Measurements from ENCODE around the gene SPCS3. TPM values are rescaled to one million over a fixed set of nuclear protein-coding genes. Genes with fewer than 3 reads are reported as not detected.
A peak's percentile ranks its signal among the peaks of the same experiment; 100 is the strongest.

The SPCS3 gene
- total and polyA plus RNA-seq, 2 donors from 2014 or later: 28.7 to 131 TPM

DNA sequence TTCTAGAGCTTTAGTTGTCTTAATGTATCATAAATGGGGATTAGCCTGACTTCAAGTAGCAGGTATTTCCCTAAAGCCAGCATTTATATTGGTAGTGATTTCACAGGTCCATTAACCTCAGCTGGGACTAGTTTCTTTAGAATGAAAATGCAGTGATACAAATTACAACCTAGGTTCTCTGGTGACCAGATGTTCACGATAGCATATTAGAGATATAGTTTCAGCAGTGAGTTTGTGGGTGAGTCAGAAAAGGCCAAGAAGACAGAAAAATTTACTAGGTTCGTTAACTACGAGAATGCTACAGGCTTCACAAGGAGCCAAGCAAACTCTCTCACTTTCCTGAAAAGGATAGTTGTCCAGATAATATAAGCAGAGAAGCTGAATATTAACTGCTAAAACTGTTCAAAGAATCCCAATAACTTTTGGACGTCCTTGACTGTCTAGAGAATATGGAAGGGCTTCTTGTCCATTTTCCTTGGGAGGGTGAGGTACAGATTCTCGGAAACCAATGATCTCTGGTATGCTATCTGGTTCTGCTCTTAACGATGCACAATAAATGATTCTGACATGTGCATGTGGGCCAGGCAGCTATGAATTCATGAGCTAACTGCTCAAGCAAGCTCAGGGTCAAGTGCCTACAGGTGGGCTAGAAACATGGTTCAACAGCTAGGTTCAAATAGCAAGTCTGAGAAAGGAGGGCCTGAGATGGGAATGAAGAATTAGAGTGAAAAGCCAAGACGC is 6.0 kb upstream of the SPCS3 start:
- Histone ChIP-seq H3K9me3 (ENCODE audit: control insufficient read depth in 2 of 3, insufficient read depth in 1 of 3, low read length in 3 of 3) (no peaks in the 10 kb centered on the region), H3K27ac (ENCODE audit: low read depth in 2 of 2, low read length in 2 of 2) (no peak overlapping the region), H3K9ac (ENCODE audit: low read length in 3 of 3) (no peak overlapping the region), H3K27me3 (ENCODE audit: control insufficient read depth, insufficient read depth, low read length) (no peaks in the 10 kb centered on the region), H3K4me3 (ENCODE audit: low read length in 3 of 3) (no peak overlapping the region), H3K36me3 (ENCODE audit: control insufficient read depth in 2 of 3, insufficient read depth in 3 of 3, low read length in 3 of 3) (no peaks in the 10 kb centered on the region), H3K4me1 (ENCODE audit: control insufficient read depth in 2 of 3, insufficient read depth in 2 of 3, low read depth in 1 of 3, low read length in 3 of 3) (no peaks in the 10 kb centered on the region)
- DNase-seq: peak in 3 of 5 donors; percentile 16 to 31 (median 29)
- no peak for FAIRE-seq
- intact Hi-C loops (cut with DNase I): no loop called here
- TF ChIP-seq, protein P1, sequence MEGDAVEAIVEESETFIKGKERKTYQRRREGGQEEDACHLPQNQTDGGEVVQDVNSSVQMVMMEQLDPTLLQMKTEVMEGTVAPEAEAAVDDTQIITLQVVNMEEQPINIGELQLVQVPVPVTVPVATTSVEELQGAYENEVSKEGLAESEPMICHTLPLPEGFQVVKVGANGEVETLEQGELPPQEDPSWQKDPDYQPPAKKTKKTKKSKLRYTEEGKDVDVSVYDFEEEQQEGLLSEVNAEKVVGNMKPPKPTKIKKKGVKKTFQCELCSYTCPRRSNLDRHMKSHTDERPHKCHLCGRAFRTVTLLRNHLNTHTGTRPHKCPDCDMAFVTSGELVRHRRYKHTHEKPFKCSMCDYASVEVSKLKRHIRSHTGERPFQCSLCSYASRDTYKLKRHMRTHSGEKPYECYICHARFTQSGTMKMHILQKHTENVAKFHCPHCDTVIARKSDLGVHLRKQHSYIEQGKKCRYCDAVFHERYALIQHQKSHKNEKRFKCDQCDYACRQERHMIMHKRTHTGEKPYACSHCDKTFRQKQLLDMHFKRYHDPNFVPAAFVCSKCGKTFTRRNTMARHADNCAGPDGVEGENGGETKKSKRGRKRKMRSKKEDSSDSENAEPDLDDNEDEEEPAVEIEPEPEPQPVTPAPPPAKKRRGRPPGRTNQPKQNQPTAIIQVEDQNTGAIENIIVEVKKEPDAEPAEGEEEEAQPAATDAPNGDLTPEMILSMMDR (IDR thresholded peaks at IDR 0.05; ENCODE audit: borderline replicate concordance, extremely low read depth, insufficient read depth): no peak

DNA sequence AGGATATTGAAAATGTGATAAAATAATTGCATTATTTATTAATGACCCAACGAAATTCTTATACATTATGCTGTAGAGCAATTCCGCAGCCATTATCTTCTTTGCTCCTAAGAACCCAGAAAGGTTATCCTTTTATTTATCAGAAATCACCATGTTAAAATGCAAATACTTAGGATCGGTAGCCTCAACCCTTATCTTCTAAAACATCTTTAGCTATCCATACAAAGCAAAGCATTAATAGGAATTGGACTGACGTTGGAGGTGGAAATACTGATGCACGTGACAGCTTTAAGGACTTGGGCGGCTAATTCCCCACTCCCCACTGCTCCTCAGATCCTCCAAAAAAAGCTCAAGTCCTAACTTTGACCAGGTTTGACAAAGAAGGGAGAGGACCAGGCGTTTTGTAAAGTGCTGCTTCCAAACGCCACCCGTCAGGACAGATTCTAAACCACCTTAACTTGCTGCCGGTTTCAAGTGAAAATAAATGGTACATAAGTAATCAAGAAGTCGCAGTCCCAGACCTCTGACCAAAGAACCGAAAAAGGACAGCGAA is 539 bp upstream of the SPCS3 start:
- Histone ChIP-seq H3K4me3 (ENCODE audit: low read length in 3 of 3) (peak overlapping the region; percentile 81 to 95 (median 91)), H3K9ac (ENCODE audit: low read length in 3 of 3) (peak overlapping the region; percentile 68 to 97 (median 90)), H3K4me1 (ENCODE audit: control insufficient read depth in 2 of 3, insufficient read depth in 2 of 3, low read depth in 1 of 3, low read length in 3 of 3) (peaks cover 0 to 8% (median 5%) of the 10 kb centered on the region in 3 donors), H3K9me3 (ENCODE audit: control insufficient read depth in 2 of 3, insufficient read depth in 1 of 3, low read length in 3 of 3) (no peaks in the 10 kb centered on the region), H3K27ac (ENCODE audit: low read depth in 2 of 2, low read length in 2 of 2) (peak overlapping the region; percentile 93 to 95), H3K36me3 (ENCODE audit: control insufficient read depth in 2 of 3, insufficient read depth in 3 of 3, low read length in 3 of 3) (no peaks in the 10 kb centered on the region), H3K27me3 (ENCODE audit: control insufficient read depth, insufficient read depth, low read length) (no peaks in the 10 kb centered on the region)
- FAIRE-seq (no peak), DNase-seq (no peak)
- TF ChIP-seq, protein P1 (IDR thresholded peaks at IDR 0.05; ENCODE audit: borderline replicate concordance, extremely low read depth, insufficient read depth): no peak
- intact Hi-C loops (cut with DNase I): no loop called here

DNA sequence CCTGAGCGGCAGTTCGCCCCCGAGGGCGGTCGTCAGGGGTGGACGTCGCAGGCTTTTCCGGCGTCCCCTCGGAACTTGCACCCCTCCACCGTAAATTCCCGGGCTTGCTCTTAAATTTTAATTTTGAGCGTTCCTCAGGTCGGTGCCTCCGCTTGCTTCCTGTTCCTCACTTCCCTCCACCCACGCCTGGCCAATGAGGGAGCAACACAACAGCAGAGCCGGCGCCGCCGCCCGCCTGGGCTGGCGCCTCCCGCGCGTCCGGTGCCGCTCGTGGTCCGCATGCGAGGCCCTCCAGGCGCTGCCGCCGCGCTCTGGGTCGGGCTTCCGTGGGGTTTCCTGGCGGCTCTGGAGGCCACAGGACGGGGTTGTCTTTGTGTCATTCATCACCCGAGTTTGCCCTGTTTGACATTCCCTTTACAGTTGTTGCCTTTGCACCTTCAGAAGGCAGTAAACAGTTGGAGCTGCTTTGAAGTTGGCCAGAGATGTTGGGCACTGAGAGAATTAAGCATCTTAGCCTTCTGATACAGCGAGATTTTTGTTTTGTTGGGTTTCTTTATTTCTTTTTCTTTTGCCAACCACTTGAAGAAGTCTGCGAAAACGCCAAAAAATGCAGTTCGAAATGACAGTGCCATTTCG is 692 bp downstream of the SPCS3 start:
- no peak for FAIRE-seq
- intact Hi-C loops (cut with DNase I): no loop called here
- peak; percentile 80 to 97 (median 90) for DNase-seq
- H3K4me3 ChIP-seq (ENCODE audit: low read length in 3 of 3): peak overlapping the region; percentile 72 to 96 (median 95)
- no peaks in the 10 kb centered on the region for H3K9me3 ChIP-seq (ENCODE audit: control insufficient read depth in 2 of 3, insufficient read depth in 1 of 3, low read length in 3 of 3)
- no peaks in the 10 kb centered on the region for H3K27me3 ChIP-seq (ENCODE audit: control insufficient read depth, insufficient read depth, low read length)
- no peaks in the 10 kb centered on the region for H3K36me3 ChIP-seq (ENCODE audit: control insufficient read depth in 2 of 3, insufficient read depth in 3 of 3, low read length in 3 of 3)
- peak overlapping the region; percentile 74 to 97 (median 94) for H3K9ac ChIP-seq (ENCODE audit: low read length in 3 of 3)
- peak overlapping the region; percentile 86 to 95 for H3K27ac ChIP-seq (ENCODE audit: low read depth in 2 of 2, low read length in 2 of 2)
- peaks cover 0 to 8% (median 5%) of the 10 kb centered on the region in 3 donors for H3K4me1 ChIP-seq (ENCODE audit: control insufficient read depth in 2 of 3, insufficient read depth in 2 of 3, low read depth in 1 of 3, low read length in 3 of 3)
- TF ChIP-seq, protein P1 (IDR thresholded peaks at IDR 0.05; ENCODE audit: borderline replicate concordance, extremely low read depth, insufficient read depth): no peak

Data from kidney (tissue), 14 donors.